MM.1S (cell line): ENCODE data around the gene ARHGAP42.

Source experiments
- DNase-seq: peaks from one replicate; pipeline ENCODE4 v3.0.0-alpha.2; 2015
- H2AFZ ChIP-seq: fragments of 300-600 bp; sonication (generic); 2 replicates; pipeline ENCODE4 v1.6.0; 2016; ENCODE audit warnings: antibody characterized with exemption, low read length
- H3F3A ChIP-seq: fragments of 300-600 bp; sonication (generic); 2 replicates; pipeline ENCODE4 v1.6.1; 2016; ENCODE audit warnings: mild to moderate bottlenecking, antibody characterized with exemption, low read length, moderate library complexity, mixed read lengths; ENCODE audit not compliant: insufficient read depth
- H3K27ac ChIP-seq: fragments of 300-600 bp; sonication (generic); 2 replicates; pipeline ENCODE4 v1.5.1; 2016; ENCODE audit warnings: mild to moderate bottlenecking, low read length
- H3K27me3 ChIP-seq: fragments of 300-600 bp; sonication (generic); replicated peaks from 2 replicates; pipeline ENCODE4 v1.6.0; 2016; ENCODE audit warnings: low read length; ENCODE audit not compliant: insufficient read depth
- H3K36me3 ChIP-seq: fragments of 300-600 bp; sonication (generic); replicated peaks from 2 replicates; pipeline ENCODE4 v1.6.1; 2016; ENCODE audit warnings: mild to moderate bottlenecking, low read length, mixed read lengths; ENCODE audit not compliant: insufficient read depth
- H3K4me1 ChIP-seq: fragments of 300-600 bp; sonication (generic); 2 replicates; pipeline ENCODE4 v1.6.1; 2016; ENCODE audit warnings: low read length, mixed read lengths
- H3K4me2 ChIP-seq: fragments of 300-600 bp; sonication (generic); 2 replicates; pipeline ENCODE4 v1.6.0; 2016; ENCODE audit warnings: low read depth, low read length
- H3K4me3 ChIP-seq: fragments of 300-600 bp; sonication (generic); 2 replicates; pipeline ENCODE4 v1.5.1; 2016; ENCODE audit warnings: low read length, mixed read lengths
- H3K79me2 ChIP-seq: fragments of 300-600 bp; sonication (generic); 2 replicates; pipeline ENCODE4 v1.6.1; 2016; ENCODE audit warnings: mixed run types, low read length, mixed read lengths
- H3K9ac ChIP-seq: fragments of 300-600 bp; sonication (generic); 2 replicates; pipeline ENCODE4 v1.6.1; 2016; ENCODE audit warnings: low read length, mixed read lengths
- H3K9me2 ChIP-seq: fragments of 300-600 bp; sonication (generic); replicated peaks from 2 replicates; pipeline ENCODE4 v1.6.1; 2016; ENCODE audit warnings: mild to moderate bottlenecking, low read length, mixed read lengths; ENCODE audit not compliant: insufficient read depth
- H3K9me3 ChIP-seq: fragments of 300-600 bp; sonication (generic); replicated peaks from 2 replicates; pipeline ENCODE4 v1.6.1; 2016; ENCODE audit warnings: mild to moderate bottlenecking, low read length, mixed read lengths; ENCODE audit not compliant: insufficient read depth
- H4K20me1 ChIP-seq: fragments of 300-600 bp; sonication (generic); 2 replicates; pipeline ENCODE4 v1.6.1; 2016; ENCODE audit warnings: mild to moderate bottlenecking, low read length, moderate library complexity, mixed read lengths; ENCODE audit not compliant: insufficient read depth
- EZH2 ChIP-seq: fragments of 300-600 bp; sonication (generic); optimal IDR thresholded peaks from 2 replicates; pipeline ENCODE3; 2017; ENCODE audit warnings: low read depth, mild to moderate bottlenecking, antibody characterized with exemption, low read length, mixed read lengths
- EZH2phosphoT487 ChIP-seq: fragments of 300-600 bp; sonication (generic); IDR thresholded peaks from 2 replicates; pipeline ENCODE4 v1.6.1; 2018; ENCODE audit warnings: antibody characterized with exemption, low read length
- TF ChIP-seq, protein P1 (sequence below): fragments of 300-600 bp; sonication (generic); IDR thresholded peaks from 2 replicates; pipeline ENCODE4 v1.5.1; 2016; ENCODE audit warnings: antibody characterized with exemption, low read length, mixed read lengths

The ARHGAP42 gene

DNA sequence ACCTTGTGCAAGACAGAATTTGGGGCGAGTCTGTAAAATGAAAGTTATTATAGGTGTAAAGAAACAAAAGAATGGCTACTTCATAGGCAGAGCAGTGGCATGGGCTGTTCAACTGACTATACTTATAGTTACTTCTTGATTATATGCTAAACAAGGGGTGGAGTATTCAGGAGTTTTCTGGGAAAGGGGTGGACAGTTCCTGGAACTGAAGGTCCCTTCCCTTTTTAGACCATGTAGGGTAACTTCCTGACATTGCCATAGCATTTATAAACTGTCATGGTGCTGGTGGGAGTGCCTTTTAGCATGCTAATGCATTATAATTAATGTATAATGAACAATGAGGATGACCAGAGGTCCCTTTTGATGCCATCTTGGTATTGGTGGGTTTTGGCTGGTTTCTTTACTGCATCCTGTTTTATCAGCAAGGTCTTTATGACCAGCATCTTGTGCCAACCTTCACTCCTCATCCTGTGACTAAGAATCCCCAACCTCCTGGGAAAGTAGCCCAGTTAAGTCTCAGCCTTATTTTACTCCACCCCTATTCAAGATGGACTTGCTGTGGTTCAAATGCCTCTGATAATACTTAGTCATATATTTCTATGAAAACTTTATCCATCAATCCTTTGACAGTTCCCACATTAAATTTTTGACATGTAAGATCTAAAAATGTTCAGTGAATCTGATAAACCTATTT is 118.6 kb downstream of the ARHGAP42 start:
- no peak for DNase-seq
- no peak overlapping the region for H3K4me2 ChIP-seq
- H4K20me1 ChIP-seq, result no peaks in the 10 kb centered on the region
- no peak overlapping the region for H3K9ac ChIP-seq
- TF ChIP-seq EZH2 (no peak), EZH2phosphoT487 (no peak)
- TF ChIP-seq, protein P1, sequence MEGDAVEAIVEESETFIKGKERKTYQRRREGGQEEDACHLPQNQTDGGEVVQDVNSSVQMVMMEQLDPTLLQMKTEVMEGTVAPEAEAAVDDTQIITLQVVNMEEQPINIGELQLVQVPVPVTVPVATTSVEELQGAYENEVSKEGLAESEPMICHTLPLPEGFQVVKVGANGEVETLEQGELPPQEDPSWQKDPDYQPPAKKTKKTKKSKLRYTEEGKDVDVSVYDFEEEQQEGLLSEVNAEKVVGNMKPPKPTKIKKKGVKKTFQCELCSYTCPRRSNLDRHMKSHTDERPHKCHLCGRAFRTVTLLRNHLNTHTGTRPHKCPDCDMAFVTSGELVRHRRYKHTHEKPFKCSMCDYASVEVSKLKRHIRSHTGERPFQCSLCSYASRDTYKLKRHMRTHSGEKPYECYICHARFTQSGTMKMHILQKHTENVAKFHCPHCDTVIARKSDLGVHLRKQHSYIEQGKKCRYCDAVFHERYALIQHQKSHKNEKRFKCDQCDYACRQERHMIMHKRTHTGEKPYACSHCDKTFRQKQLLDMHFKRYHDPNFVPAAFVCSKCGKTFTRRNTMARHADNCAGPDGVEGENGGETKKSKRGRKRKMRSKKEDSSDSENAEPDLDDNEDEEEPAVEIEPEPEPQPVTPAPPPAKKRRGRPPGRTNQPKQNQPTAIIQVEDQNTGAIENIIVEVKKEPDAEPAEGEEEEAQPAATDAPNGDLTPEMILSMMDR, result no peak
- H3K4me1 ChIP-seq, result no peaks in the 10 kb centered on the region
- H3K9me2 ChIP-seq, result no peaks in the 10 kb centered on the region
- no peak overlapping the region for H2AFZ ChIP-seq
- H3K27me3 ChIP-seq, result no peaks in the 10 kb centered on the region
- H3K27ac ChIP-seq, result no peak overlapping the region
- H3K79me2 ChIP-seq, result no peaks in the 10 kb centered on the region
- no peaks in the 10 kb centered on the region for H3K9me3 ChIP-seq
- no peak overlapping the region for H3K4me3 ChIP-seq
- no peaks in the 10 kb centered on the region for H3K36me3 ChIP-seq
- no peaks in the 10 kb centered on the region for H3F3A ChIP-seq

DNA sequence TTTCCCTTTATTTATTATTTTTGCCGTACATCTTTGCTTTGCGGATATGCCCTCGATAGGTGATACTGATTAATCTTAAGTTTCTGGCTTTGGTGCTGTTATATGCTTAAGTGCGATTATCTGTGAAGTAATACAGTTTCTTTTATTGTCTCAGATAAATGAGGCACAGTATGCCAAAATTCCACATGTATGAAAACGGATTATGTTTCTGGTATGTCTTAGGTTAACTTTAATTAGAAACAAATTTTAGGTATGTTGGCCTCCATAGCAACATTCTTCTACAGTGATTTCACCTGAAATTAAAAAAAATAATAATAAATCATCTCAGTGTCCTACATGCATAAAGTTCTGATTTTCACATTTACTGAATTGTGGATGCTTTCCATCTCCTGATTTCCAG is 119.2 kb downstream of the ARHGAP42 start:
- Histone ChIP-seq H3K4me1 (no peaks in the 10 kb centered on the region), H3K79me2 (no peaks in the 10 kb centered on the region), H3F3A (no peaks in the 10 kb centered on the region), H3K4me2 (no peak overlapping the region), H3K27me3 (no peaks in the 10 kb centered on the region), H3K36me3 (no peaks in the 10 kb centered on the region), H3K9me2 (no peaks in the 10 kb centered on the region), H4K20me1 (no peaks in the 10 kb centered on the region), H3K9ac (no peak overlapping the region), H3K9me3 (no peaks in the 10 kb centered on the region), H3K4me3 (no peak overlapping the region), H2AFZ (no peak overlapping the region), H3K27ac (no peak overlapping the region)
- TF ChIP-seq EZH2phosphoT487 (no peak), EZH2 (no peak)
- TF ChIP-seq, protein P1, result no peak
- no peak for DNase-seq

DNA sequence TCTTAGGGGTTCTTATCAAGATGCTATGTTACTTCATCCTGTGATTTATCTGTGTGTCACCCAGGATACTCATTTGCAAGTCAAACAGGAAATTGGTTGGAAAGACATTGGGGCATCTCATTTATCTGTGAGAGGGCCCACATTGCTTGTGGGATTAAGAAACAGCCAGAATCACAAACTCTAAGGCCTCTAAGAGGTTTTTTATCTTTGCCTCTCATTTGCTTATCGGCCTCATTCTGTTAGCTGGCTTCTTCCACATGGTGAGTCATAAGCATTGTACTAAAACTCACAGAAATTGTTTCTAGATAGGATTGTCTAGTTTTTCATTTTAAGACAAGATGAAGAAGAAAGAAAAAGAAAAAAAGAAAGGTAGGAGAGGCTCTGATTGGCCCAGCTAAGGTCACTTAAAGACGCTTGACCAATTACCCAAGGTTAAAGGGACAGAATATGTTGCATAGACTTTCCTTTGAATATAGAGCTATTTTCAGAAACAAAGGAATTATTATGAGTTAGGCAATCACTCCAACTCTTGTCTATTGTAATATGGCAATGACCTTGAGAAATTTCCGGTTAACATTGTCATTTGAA is 121.9 kb downstream of the ARHGAP42 start:
- Histone ChIP-seq H3K9me2 (no peaks in the 10 kb centered on the region), H3K27me3 (no peaks in the 10 kb centered on the region), H3K4me2 (no peak overlapping the region), H3K36me3 (no peaks in the 10 kb centered on the region), H4K20me1 (no peaks in the 10 kb centered on the region), H3K27ac (no peak overlapping the region), H3K79me2 (no peaks in the 10 kb centered on the region), H3K9me3 (no peaks in the 10 kb centered on the region), H3K9ac (no peak overlapping the region), H3F3A (no peaks in the 10 kb centered on the region), H2AFZ (no peak overlapping the region), H3K4me1 (no peaks in the 10 kb centered on the region), H3K4me3 (no peak overlapping the region)
- no peak for DNase-seq
- TF ChIP-seq EZH2 (no peak), EZH2phosphoT487 (no peak)
- TF ChIP-seq, protein P1, result no peak
